NOMO-1 treated with dmso at 0.1 percent for 144 hours (cell line): ENCODE measurements around the gene PLCH1.
"Not testable (repeated sequence)": the region's sequence is repeated elsewhere in the genome, so short reads cannot be mapped to it uniquely, and the experiment has no call there.

Experiments used
- DNase-seq: peaks from one replicate; lab custom pipeline; 2025; ENCODE audit not compliant: unreplicated experiment; lab: John Stamatoyannopoulos, UW

Gene PLCH1

GRCh38 chr3:155425396-155425795, 319.5 kb downstream of the PLCH1 start:
- no peak for DNase-seq

DNA sequence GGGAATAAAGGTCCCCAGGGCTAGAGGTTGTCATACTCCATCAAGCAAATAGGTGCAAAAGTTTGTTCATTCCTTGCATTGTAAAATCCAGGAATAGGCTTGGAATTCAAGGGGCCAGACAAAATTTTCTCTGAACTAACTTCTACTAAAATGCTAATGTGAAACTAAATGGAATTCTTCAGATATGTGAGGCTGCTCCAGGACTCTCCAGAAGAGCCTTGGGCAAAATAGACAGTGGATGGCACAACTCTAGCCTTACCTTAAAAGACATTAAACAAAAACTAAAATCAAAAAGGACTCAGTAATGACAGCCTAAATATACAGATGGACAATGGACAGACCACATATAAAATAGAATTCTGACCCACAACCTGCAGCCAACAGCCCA, 320.6 kb downstream of the PLCH1 start:
- no peak for DNase-seq

DNA sequence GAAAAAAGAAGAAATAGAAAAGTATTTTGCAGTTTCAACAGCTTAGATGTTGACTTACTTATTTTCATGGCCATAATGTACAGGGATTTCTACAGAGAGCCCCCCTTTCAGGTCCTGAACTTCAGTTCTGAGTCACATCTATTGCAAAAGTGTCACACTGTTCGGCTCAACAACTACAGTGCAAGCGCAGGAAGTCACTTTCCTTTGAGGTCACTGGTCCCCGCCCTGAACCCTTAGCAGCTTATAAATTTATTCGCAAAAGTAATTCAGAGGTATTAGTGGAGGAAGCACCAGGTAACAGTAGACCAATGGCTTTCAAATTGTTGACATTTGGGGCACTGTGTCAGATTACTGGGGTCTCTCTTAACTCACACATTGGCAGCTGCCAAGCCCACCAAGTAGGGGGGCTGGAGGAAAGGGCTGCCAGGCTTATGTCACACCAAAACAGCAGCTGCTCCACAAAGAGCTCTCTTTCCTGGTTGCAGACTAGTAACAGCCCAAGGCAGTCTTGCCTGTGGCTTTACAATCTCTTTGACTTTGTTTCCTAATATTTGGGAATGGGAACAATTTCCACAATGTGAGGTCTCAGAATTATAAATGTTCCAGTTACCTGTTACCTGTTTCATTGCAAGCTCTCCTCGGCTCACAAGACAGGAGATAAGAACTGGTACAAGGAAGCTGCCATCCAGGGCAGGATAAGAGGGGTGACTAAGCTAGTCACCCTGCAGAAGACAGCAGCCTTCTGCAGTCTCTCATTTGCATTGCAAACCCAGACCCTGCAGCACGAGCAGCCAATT, 321.1 kb downstream of the PLCH1 start:
- peak; percentile 46 for DNase-seq

- DNase-seq: no peak
Observed at GRCh38 chr3:155420881-155421486, 323.9 kb downstream of the PLCH1 start.

DNA sequence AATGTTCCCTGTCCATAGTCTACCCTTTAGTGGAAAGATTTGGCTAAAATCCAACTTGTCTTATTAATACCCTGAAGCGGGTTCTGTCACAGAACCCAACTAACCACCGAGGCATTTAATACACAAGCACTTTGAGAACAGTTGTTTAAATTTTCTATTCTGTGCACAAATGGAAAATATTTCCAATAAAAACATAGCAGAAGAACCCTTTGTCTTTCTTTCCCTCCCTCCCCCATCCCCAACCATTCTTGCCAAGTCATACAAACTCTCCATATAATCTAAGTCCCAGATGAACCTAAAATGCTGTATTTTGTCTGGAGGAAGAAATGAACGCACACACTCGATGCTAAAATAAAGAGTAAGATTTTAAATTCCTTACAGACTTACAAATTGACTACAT, 324.5 kb downstream of the PLCH1 start:
- DNase-seq: no peak

GRCh38 chr3:155418407-155418806, 326.5 kb downstream of the PLCH1 start:
- DNase-seq: no peak

GRCh38 chr3:155417119-155417517, 327.8 kb downstream of the PLCH1 start:
- no peak for DNase-seq

DNA sequence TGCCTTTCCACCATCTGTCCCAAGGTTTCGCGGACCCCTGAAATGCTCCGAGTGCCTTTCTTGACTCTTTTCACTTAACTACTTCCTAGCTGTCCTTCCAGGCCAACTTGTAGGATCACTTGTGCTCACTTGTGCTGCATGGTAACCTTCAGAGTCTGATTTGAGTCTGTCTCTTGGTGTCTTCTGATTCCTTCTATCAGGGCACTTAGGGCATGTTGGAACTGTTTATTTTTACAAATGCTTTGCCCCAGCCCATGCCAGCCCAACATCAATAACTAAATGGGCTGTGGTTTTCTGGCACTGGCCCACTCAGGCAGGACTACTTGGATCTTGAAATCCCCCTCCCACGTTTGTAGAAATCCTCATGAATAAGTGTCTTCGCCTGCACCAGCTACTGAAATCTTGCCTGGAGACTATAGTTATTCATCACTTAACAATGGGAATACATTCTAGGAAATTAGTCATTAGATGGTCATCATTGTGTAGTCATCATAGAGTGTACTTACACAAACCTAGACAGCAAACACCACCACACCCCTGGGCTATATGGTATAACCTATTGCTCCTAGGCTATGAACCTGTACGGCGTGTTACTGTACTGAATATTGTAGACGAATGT, 328.3 kb downstream of the PLCH1 start:
- DNase-seq: no peak

DNA sequence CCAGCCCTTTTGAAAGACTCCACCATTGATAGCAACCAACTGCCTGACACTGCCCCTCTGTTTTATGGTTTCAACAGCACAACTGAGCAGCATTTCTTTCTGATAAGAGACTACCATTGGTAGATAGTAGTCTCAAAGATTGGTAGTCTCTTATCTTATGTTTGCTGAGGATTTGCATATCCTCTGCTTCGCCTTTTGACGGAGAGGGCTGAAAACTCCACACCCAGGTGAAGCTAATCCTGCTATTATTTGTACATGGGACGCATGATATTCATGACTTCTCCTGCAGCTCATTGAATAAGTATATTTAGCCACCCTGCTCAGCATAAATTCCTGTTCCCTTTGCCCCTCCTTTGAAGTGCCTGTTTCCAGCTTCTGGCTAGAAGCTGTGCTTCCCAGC, 332.0 kb downstream of the PLCH1 start:
- no peak for DNase-seq

DNA sequence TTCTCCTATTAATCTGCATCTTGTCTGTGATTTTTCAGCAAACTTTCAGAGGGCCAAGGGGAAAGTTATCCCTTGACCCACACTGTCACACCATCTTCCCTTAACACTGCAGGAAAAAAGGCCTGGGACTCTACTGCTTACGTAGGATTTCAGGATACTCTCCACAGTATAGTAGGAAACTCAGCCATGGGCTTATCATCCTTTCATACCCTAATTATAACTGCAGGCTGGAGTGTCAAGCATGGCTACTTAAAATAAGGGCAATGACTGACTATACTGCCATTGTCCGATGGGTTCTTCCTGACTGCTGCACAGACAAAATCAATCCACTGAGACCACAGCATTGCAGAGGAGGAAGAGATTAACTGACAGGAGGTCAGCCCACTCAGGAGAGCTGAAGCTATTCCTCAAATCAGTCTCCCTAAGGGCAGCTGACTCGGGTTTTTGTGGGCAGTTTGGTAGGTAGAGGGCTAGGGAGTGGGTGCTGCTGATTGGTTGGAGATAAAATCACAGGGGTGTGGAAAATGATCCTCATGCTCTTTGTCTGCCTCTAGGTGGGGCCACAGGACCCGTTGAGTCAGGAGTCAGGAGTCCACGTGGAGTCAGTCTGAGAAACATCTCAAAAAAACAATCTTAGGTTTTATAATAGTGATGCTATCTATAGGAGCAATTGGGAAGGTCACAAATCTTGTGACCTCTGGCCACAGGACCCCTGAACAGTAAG, 333.2 kb downstream of the PLCH1 start:
- DNase-seq: no peak

GRCh38 chr3:155409336-155409735, 335.5 kb downstream of the PLCH1 start:
- DNase-seq: no peak

GRCh38 chr3:155407971-155408370, 336.9 kb downstream of the PLCH1 start:
- DNase-seq: no peak

DNA sequence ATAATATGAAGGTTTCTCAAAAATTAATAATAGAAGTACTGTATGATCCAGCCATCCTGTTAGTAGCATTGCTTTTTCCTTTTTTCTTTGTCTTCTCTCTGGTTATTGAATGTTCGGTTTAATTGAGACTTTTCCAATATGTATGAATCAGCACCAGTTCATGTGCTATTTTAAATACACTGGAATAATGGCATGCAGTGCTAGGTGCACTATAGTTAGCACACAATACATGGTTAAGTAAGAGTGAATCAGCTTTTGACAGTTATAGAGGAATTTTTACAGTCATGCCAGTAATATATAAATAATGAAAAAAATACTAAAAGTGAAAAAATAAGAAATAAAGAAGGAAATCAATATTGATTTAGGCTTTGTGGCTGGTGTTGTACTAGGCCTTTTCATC, 337.5 kb downstream of the PLCH1 start:
- no peak for DNase-seq

GRCh38 chr3:155404486-155404885, 340.4 kb downstream of the PLCH1 start:
- no peak for DNase-seq

DNA sequence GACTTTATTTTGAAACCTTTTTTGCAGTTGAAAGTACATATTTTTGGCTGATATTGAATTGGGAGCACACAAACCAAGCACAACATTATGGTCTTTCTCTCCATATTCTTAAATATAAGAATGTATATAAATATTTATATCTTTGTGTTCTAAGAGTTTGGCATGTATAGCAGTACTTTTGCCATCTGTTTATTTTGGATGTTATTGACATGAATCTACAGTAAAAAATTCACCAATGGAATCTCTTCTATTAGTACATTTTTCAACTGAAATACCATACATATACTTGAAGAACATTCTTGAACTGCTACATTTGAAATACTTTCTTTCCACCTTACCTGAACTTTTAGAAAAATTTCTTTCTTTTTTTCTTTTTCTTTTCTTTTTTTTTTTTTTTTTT, 342.2 kb downstream of the PLCH1 start:
- DNase-seq: no peak

- DNase-seq: no peak
Observed at GRCh38 chr3:155398046-155398445, 346.8 kb downstream of the PLCH1 start.

DNA sequence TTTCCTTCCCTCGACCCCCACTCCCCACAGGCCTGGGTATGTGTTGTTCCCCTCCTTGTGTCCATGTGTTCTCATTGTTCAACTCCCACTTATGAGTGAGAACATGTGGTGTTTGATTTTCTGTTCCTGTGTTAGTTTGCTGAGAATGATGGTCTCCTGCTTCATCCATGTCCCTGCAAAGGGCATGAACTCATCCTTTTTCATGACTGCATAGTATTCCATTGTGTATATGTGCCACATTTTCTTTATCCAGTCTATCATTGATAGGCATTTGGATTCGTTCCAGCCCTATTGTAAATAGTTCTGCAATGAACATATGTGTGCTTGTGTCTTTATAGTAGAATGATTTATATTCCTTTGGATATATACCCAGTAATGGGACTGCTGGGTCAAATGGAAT, 350.0 kb downstream of the PLCH1 start:
- not testable (repeated sequence) for DNase-seq

DNA sequence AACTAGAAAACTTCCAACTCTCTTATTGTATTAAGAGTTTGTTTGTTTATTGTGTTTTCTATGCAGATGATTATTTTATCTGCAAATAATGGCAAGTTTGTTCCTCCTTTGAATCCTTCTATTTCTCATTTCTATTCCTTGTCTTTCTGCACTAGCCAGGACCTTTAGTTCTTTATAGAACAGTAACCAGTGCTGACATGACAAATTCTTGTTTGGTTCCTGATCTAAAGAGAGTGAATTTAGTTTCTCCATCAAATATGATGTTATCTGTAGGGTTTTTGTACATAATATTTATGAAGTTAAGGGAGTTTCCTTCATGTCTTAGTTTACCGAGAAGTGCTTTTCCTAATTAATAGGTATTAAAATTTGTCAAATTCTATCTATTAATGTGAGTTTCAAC, 350.6 kb downstream of the PLCH1 start:
- no peak for DNase-seq

DNA sequence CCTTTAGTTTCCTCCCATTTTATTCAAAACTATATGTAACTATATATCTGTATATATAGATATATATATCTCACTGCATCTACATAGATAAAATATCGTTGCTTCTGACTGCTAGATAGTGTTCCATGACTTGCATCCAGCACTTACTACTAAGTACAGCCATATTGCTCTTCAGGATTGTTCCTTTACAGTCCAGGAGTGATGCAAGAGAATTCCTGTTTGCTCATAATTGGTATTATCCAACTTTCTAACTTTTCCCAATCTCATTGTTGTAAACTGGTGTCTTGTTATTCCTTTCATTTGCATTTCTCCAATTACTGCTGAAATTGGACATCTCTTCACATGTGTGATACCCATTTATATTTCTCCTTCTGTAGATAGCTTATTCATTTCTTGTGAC, 351.6 kb downstream of the PLCH1 start:
- no peak for DNase-seq

- DNase-seq: no peak
Observed at GRCh38 chr3:155392138-155392537, 352.7 kb downstream of the PLCH1 start.

DNA sequence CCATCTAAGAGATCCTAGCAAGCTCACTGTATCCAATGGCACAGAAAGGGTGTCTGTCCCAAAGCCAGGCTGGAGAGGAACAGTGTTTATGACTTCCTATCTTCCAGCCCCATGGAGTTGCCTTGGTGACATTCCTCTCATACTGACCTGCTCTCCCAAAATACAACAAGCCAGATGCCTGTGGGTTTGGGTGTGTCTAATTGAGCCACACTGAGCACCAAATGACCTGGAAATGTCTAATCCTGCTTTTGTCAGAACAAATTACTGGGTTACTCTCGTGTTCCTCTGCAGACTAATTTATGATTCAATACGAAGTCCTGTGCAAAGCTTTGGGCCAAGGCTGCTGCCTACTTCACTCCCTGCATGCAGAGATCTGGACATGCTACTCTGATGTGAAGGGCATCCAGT, 353.3 kb downstream of the PLCH1 start:
- DNase-seq: no peak

DNA sequence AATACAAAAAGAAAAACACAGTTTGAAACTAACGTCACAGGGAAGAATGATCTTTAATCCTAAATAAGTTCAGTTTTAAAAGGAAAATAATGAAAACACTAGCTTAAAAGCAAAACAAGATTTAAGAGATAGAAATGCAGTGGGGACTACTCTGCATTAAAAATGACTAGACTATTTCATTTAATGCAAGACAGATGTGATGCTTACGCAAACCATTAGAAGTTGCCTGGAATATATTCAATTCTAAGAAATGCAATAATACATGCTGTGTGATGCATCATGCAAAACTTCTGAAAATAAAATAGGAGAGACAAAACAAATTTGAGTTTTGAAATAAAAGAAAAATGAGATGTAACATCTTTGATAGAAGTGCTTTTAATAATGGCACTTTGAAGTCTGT, 353.8 kb downstream of the PLCH1 start:
- DNase-seq: no peak
